NCI-H2227 treated with DMSO at 0.1 percent for 48 hours (cell line): ENCODE data around the gene UGT1A4.

ENCODE experiments used
- DNase-seq: peaks from one replicate; lab custom pipeline; 2025; lab: John Stamatoyannopoulos, UW

The UGT1A4 gene

DNA sequence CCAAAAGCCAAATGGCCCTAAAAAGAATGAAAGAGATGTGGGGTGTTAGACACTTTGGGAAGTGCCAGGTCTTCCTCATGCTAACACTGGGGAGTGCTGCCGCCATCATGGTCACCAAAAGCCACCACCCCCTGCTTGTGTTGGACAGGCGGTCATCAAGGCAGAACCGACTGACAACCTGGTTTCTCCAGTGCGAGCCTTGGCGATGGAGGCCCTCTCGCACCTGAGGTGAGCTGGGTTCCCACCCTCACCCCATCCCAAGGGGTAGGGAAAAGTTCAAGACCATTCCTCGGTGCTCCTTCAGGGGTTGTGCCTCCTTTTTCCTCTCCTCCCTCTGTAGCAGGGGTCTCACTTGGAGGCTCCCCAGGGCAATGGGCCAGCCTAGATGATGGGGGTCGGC lies 93.2 kb downstream of the UGT1A4 start:
- no peak for DNase-seq

DNA sequence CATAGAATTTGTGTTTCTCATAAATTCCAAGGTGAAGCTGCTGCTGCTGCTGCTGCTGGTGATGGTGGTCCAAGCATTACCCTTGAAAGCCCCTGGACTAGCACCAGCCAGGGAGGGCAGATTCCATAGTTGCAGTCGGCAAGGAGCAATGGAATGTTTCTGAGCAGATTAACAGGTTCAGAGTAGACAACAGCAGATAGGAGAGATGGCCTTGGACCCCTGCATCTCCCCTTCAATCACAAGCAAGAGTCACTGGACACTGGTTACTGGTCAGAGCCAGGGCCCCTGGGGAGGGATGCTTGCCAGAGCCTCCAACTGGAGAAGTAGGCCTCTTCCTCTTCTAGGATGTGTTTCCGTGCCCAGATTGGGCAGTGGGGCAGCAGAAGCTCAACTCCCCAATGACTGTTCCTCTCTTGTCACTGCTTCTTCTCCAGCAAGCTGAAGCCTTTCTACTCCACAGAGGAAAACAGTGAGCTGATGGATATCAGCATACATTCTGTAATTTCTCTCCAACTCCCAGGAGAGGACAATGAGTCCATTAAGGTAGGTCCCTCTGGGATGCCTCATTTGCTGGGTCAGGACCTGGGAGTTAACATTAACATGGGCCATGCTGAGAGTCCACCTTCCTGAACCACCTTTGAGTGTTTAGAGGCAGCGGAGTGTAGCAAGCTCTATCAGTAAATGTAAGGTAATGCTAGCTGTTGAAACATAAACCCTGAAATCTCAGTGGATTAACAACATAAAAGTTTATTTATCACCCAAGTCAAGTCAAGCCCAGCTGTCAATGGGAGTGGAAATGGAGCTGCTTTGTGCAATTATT lies 94.9 kb downstream of the UGT1A4 start:
- no peak for DNase-seq

DNA sequence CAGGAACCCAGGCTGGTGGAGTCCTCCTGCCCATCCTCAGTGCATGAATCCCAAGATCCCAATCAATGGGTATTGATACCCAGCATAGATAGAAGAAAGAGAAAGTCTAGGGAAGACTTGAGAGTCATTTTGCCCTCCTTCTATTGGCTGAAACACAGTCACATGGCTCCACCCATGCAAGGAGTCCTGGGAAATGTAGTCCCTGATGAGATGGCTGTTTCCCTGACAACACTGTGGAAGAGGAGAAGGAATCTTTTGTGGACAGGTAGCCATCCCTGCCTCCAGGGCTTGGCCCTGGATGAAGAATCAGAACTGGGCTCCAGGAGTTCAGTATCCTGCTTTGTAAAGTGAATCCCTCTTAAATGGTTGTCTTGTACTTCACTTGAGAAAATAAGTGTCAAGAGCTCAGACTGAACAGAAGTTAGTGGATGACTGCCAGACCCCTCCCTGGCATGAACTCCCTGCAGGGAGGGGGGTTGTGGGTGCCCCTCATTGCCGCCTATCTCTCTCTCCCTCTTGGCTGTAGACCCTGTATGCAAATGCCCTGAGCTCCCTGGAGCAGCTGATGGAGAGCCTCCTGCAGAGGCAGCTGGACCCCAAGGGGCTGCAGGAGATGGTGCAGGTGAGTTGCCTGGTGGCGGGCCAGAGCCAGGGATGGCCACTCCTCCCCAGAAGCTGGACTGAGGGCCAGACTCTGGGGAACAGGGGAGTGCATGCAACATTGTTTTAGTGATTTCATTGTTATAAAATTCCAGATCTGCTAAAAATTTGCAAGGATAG lies 95.7 kb downstream of the UGT1A4 start:
- DNase-seq: no peak

DNA sequence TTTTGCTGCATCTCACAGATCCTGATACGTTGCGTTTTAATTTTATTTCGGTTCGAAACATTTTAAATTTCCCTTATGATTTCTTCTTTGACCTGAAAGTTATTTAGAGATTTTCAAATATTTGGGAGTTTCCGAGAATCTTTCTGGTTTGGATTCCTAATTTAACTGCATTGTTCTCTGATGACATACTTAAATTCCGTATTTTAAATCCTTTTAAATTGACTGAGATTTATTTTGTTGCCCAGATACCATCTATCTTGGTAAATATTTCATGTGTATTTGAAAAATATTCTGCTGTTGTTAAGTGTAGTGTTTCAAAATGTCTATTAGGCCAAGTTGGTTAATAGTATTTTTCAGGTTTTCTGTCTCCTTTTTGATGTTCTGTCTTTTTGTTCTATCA lies 97.3 kb downstream of the UGT1A4 start:
- no peak for DNase-seq

DNA sequence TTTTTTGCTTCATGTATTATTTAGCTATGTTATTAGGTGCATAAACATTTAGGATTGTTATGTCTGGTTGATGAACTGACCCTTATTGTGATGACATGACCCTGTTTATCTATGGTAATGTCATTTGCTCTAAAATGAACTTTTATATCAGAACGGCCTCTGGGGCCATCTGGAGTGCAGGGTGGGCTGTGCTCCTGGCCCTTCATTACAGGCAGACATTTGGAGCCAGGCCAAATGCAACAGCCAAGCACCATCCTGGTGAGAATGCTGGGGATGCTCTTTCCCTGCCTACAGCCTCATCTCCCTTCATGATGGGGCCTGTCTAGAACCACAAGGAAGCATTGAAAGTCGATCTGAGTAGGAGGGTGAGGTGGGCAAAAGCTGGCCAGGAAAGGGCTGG lies 97.8 kb downstream of the UGT1A4 start:
- no peak for DNase-seq

DNA sequence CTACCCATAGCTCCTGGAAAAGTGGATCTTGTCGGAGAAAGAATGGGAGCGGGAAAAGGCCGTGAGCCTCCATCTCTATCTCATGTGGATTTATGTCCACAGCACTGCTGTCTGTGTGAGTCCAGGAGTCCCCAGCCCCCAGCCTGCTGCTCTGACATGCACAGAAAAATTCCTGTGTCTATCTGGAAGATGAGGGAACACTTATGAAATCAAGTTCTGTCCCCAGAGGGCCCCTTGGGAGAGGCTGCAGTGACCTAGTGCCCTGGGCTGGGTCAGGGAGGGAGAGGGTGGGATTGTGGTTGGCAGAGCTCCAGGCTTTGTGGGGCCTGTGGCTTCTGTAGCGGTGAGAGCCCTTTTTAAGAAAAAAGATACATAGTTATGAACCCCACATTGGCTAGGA lies 98.2 kb downstream of the UGT1A4 start:
- DNase-seq: no peak

DNA sequence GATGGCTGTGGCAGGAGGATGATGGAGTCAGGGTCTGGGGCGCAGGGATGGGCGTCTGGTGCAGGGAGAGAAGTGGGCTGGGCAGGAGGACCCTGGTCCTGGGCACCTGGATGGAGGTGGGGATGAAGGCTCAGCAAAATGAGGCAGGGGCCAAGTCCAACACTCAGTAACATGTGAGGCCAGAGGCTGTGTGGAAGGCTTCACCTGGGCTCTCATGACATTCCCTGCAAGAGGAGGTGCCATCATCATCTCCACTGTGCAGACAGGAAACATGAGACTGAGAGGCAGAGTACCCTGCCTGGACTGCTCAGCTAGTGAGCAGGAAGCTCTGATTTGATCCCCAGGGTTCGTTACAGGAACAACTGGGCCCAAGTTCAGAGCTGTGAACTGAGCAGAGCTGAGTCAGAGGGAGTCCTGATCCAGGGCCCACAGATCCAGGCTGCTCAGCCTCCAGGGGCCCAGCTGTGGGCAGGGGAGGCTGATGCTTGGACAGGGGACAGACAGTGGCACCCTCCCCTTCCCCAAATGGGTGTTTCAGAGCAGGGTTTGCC lies 98.9 kb downstream of the UGT1A4 start:
- no peak for DNase-seq

DNA sequence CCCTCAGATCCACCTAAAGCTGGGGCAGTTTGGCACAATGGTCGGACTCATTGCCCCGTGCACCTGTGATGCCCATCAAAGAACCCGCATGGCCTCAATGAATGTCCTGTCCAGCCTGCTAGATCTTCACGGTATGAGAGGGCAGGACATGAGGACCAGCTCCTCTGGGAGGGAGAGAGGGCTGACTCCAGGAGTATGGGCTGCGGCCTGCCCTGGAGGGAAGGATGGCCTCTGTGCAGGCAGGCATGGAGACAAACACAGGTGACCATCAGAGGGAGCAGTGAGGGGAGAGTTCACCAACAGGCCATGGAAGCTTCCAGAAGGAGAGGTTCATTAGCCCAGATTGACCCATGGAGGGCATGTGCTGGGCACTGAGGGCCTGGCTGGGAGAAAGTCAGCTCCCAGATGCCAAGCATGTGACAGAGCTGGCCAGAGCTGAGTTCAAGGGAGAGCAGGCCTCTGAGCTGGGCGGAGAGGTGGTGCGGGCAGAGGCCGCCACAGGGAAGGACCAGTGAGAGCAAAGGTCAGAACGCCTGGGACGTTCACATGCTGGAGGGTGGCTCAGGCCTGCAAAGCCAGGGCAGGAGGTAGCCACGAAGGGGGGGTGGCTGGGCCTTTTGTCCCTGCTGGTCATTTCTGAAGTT lies 99.6 kb downstream of the UGT1A4 start:
- DNase-seq: no peak

DNA sequence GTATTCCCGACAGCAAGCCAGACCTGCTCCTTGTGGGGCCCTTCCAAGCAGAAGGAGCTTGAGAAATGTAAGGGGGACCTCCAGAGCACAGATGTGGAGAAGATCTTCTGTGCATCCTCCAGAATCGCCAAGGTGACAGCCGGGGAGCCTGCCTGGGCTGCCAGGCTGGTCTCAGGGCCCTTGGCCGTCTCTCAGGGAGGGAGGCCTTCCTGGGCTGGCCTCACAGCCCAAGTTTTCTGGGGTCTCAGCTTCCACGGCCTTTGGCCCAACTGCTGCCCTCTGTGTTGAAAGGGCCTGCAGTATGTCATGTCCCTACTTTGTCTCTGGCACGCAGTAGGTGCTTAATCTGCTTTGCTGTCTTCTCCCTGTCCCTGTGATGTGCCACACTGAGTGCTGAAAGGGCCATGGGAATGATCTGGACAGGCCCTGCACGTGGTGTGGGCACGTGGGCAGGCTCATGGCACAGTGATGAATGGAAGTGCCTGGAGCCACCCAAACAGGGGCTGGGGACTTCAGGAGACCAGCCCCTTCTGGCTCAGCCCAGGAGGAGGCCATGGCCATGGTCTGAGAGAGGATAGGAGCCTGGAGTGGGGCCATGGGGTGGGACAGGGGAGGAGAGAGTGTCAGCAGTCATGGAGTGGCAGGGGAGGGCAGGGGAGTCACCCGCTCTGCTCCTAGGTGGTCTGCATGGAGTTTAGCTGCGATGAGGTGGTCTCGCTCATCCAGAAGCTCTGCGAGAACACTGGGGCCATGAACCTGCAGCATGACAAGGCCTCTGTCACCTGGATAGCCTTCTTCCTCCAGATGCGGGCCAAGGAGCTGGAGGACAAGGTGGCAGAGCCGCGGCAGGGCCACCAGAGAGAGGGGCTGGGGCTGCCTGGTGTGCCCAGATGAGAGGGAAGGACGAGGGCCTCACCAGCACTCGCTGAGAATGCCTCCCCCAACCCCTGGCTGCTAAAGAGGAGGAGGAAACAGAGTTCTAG lies 100.4 kb downstream of the UGT1A4 start:
- no peak for DNase-seq

DNA sequence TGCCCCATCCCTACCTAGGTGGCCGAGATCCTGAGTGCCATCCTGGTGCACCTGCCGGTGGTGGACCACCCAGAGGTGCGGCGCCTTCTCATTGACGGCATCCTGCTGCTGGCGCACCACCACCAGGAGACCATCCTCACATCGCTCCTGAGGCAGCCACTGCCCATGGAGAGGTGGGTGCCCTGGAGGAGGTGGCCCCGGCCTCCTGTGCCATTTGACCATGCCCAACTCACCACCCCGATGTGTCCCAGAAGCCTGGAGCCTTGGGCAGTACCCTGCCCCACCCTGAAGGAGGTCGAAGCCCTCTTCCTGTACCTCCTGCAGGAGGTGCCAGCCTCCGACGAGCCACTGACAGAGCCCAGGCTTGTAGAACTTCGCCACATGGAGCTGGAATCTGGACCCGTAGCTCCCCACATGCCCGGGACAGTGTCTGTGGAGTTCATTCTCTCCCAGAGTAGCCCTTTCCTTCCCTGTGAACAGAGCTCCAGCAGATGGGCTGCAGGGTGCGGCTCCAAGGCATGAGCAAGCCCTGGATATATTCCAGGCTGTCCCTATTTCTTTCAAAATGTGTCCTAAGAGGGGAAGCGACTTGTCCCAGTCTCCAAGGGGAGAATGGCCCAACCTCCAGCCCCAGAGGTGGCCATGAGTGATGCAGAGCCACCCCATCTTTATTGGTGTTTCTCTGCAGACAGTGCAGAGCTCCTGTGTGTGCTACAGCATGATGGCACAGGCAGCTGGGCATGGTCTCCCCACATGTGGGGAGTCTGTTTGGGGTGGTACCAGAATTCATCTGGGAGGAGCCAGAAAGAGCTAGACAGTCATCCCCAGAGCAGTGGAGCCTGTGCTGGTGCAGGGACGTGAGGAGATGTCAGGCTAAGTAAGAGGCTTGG lies 101.6 kb downstream of the UGT1A4 start:
- no peak for DNase-seq

DNA sequence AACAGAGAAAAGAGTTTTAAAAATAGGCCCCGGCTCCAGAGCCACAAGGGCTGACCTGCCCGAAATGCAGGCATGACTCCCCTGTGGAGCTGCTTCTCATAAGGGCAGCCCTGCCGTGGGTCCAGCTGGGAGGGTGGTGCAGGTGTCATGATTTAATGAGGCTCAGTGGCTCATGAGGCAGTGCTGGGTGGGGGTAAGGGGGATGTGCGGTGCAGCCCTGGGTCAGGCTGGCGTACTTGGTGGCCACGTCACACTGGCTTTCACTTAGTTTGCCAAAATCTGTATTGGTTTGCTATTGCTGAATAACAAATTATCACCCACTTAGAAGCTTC lies 102.2 kb downstream of the UGT1A4 start:
- DNase-seq: no peak

DNA sequence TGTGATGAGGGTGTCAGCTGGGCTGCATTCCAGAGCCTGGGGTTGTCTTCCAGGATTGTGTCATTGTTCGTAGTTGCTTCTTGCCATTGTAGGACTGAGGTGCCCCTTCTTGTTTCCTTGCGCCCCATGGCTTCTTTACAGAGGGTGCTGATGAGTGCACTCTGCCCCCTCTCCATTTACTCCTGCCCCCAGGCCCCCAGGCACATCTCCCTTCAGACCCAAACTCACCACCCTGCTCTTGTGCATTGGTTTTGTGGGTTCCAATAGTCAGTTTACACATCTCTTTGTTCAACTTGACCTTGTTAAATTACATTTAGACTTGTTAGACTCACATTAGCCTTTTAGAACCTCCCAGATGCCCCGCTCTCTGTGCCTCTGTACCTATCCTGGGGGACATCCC lies 102.7 kb downstream of the UGT1A4 start:
- no peak for DNase-seq

DNA sequence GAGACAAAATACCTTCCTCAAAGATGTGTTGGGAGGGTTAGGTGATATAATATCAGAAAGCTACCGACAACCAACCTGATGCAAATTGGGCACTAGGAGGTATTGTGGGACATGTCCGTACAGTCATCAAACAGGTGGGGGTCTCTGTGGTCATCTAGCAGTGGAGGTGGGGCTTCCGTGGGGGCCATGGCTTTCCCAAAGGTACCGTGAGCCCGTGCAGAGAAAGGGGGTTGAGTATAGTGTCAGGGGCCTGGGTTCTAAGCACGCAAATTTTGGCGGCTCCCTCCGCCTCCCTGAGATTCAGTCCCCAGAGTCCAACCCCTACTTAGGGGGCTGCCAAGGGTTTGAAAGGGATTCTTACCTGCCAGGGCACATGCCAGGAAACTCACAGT lies 103.2 kb downstream of the UGT1A4 start:
- DNase-seq: no peak

DNA sequence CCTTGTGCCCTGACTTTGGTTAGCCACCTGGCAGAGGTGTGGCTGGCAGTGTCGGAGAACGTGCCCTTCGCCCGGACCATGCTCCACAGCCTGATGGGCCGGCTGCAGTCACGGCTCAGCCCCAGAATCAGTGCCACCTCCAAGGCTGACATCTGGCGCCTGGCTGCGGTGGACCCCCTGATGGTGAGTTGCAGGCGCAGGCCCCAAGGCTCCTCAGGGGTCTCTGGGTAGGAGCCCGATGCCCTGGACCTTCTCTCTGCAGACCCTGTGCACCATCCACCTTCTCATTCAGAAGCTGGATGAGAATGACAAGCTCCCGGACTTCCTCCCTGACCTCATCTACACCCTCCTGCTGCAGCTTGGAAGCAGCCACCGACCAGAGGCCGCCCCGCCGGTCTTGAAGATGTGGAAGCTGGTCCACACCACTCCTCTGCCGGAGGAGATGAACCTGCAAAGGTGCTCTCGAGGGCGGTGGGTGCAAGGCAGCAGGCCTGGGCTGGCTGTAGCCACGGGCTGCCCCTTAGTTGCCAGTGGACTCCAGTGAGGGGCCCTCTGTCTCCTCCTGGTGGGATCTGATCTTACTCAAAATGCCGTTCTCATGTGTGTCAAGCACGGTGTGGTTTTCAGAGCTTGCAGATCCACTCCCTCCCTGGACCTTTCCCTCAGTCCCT lies 103.7 kb downstream of the UGT1A4 start:
- no peak for DNase-seq
